Activated CD4-positive, alpha-beta T cell treated with anti-CD3 and anti-CD28 coated beads for 36 hours (primary cell): Measurements from ENCODE around the gene SPATA22. TPM values are rescaled to one million over a fixed set of nuclear protein-coding genes. Genes with fewer than 3 reads are reported as not detected.
"Not testable (repeated sequence)": the region's sequence is repeated elsewhere in the genome, so short reads cannot be mapped to it uniquely, and the experiment has no call there.

Experiments
- ATAC-seq: fragments of 200-7000 bp; cut with Tn5 transposase; one replicate; pipeline ENCODE4 v1.10.0; 2021; ENCODE audit warnings: mild to moderate bottlenecking, moderate library complexity
- CTCF ChIA-PET: fragments of 350-600 bp; sonication (Branson Sonifier 250); formaldehyde crosslinking; loops from one replicate; lab custom pipeline; 2021; ENCODE audit warnings: antibody characterized with exemption; lab: Charles Lee
- POLR2A ChIA-PET: fragments of 350-600 bp; sonication (Branson Sonifier 250); formaldehyde crosslinking; loops from one replicate; lab custom pipeline; 2021; ENCODE audit warnings: antibody characterized with exemption, inconsistent platforms; lab: Charles Lee
- DNase-seq: peaks from one replicate; pipeline ENCODE4 v3.0.0-alpha.2; 2020
- H3K27ac Mint-ChIP-seq: one replicate; pipeline ENCODE4 v1.8.0; 2021; ENCODE audit warnings: mixed read lengths
- H3K27me3 Mint-ChIP-seq: one replicate; pipeline ENCODE4 v1.8.0; 2021; ENCODE audit warnings: mixed read lengths
- H3K36me3 Mint-ChIP-seq: one replicate; pipeline ENCODE4 v1.8.0; 2021; ENCODE audit warnings: low read depth, mixed read lengths
- H3K4me1 Mint-ChIP-seq: one replicate; pipeline ENCODE4 v1.8.0; 2021; ENCODE audit warnings: mixed read lengths
- H3K4me3 Mint-ChIP-seq: one replicate; pipeline ENCODE4 v1.8.0; 2021; ENCODE audit warnings: mild to moderate bottlenecking, moderate library complexity, mixed read lengths
- H3K9me3 Mint-ChIP-seq: one replicate; pipeline ENCODE4 v1.8.0; 2021; ENCODE audit warnings: low read depth, mixed read lengths
- intact Hi-C, 2 experiments: fragments of 100-400 bp; cut with DNase I in 1 of 2; cut with micrococcal nuclease in 1 of 2; formaldehyde crosslinking; loops; one replicate each; pipeline versions ENCODE4 v1.14.2 to v1.15.1; 2022 to 2024; cut with DNase I, micrococcal nuclease
- total RNA-seq, 2 experiments: library from RNA; stranded (reverse); gene quantifications; one replicate each; pipeline ENCODE4 v1.2.3, GENCODE V29; 2021

Gene SPATA22
- total RNA-seq, 2 experiments from 2014 or later: 0.44 to 1.6 TPM

GRCh38 chr17:3403856-3404255, 67.8 kb downstream of the SPATA22 start:
- H3K27me3 Mint-ChIP-seq: peaks cover 15% of the 10 kb centered on the region
- H3K4me3 Mint-ChIP-seq, H3K36me3 Mint-ChIP-seq: not testable (repeated sequence)

DNA sequence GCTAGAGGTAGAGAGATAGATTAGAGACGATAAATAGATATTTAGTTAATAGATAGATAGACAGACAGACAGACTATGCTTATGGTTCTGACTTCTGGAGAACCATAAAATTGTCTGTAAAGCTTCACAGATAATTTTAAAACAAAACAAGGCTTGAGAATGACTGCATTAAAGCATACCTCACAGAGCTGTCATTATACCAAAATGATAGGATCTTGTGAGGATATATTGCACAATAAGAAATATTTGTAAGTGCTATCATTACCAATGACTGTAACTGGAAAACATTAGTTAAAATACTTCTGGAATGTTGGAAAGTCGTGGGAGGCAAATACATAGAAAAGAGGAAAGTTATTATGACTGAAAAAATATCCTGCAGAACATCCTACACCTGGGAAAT, 69.8 kb downstream of the SPATA22 start:
- ATAC-seq (no peak), DNase-seq (no peak)
- intact Hi-C loops: no loop called here
- H3K4me1 Mint-ChIP-seq: no peaks in the 10 kb centered on the region
- peaks cover 9% of the 10 kb centered on the region for H3K27me3 Mint-ChIP-seq
- no peaks in the 10 kb centered on the region for H3K36me3 Mint-ChIP-seq
- H3K9me3 Mint-ChIP-seq: peaks cover 4% of the 10 kb centered on the region
- ChIA-PET CTCF (no interaction called here), POLR2A (no interaction called here)
- H3K27ac Mint-ChIP-seq: no peak overlapping the region
- no peak overlapping the region for H3K4me3 Mint-ChIP-seq

More at GRCh38 chr17:3403856-3404255, 67.8 kb downstream of the SPATA22 start:
- CTCF ChIA-PET, ATAC-seq, POLR2A ChIA-PET, intact Hi-C loops, H3K4me1 Mint-ChIP-seq, DNase-seq, H3K27ac Mint-ChIP-seq: not testable (repeated sequence)
- peaks cover 15% of the 10 kb centered on the region for H3K9me3 Mint-ChIP-seq

DNA sequence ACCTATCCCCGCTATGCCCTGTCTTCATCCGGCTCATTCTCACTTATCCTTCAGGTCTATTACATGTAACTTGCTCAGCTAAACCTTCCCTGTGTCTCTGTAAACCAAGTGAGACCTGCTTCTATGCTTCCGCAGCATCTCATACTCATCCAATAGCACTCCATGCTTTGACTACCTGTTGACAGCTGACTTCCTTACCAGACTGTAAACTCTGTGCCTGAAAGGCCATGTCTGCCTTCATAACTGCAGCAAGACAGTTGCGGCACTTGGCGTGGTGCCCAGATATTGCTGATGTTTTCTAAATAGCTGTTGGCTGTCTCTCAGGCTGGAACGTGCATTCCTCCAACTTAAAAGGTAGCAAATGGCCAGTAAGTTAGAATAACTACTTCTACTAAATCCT, 71.6 kb downstream of the SPATA22 start:
- no peaks in the 10 kb centered on the region for H3K9me3 Mint-ChIP-seq
- DNase-seq: no peak
- H3K4me3 Mint-ChIP-seq: no peak overlapping the region
- no peak overlapping the region for H3K27ac Mint-ChIP-seq
- CTCF ChIA-PET: interaction anchor here (0.7 kb wide), 1 partner anchor 243 kb away, joined by 4 read pairs; no protein-coding TSS in a partner anchor
- ATAC-seq: no peak
- POLR2A ChIA-PET: no interaction called here
- intact Hi-C loops: no loop called here
- peaks cover 13% of the 10 kb centered on the region for H3K27me3 Mint-ChIP-seq
- H3K36me3 Mint-ChIP-seq: no peaks in the 10 kb centered on the region
- H3K4me1 Mint-ChIP-seq: no peaks in the 10 kb centered on the region

- CTCF ChIA-PET: no interaction called here
- intact Hi-C loops: no loop called here
- no peaks in the 10 kb centered on the region for H3K9me3 Mint-ChIP-seq
- POLR2A ChIA-PET: no interaction called here
- H3K36me3 Mint-ChIP-seq: no peaks in the 10 kb centered on the region
- H3K27ac Mint-ChIP-seq: no peak within 1 kb of the TSS
- ATAC-seq (no peak), DNase-seq (no peak)
- no peaks in the 10 kb centered on the region for H3K4me1 Mint-ChIP-seq
- H3K4me3 Mint-ChIP-seq: no peak within 1 kb of the TSS
- peaks cover 16% of the 10 kb centered on the region for H3K27me3 Mint-ChIP-seq
Measured at GRCh38 chr17:3398310-3398709, 73.3 kb downstream of the SPATA22 start, which contains the start of gene OR1E1. Gene OR1E1, minus strand, starts transcription at chr17:3398410. Its CDS starts 0 bp downstream, at chr17:3398410.

DNA sequence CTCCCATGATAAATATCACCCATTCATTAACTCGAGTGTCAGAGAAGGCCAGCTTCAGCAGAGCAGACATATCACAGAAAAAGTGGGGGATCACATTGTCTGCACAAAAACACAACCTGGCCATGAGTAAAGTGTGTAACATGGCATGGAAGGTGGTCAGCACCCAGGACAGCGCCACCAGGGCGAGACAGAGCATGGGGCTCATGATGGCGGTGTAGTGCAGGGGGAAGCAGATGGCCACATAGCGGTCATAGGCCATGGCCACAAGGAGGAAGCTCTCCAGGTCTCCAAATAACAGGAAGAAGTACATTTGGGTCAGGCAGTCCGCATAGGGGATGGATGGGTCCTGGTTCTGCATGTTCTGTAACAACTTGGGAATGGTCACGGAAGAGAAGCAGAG, 73.8 kb downstream of the SPATA22 start:
- peak; percentile 49 for DNase-seq
- H3K9me3 Mint-ChIP-seq, H3K4me3 Mint-ChIP-seq, H3K27ac Mint-ChIP-seq, H3K4me1 Mint-ChIP-seq, intact Hi-C loops, H3K36me3 Mint-ChIP-seq, POLR2A ChIA-PET, ATAC-seq, CTCF ChIA-PET: not testable (repeated sequence)
- H3K27me3 Mint-ChIP-seq: peaks cover 16% of the 10 kb centered on the region

Other genes starting within 250 kb of the SPATA22 start
- gene OR3A1, start 173.5 kb downstream of the SPATA22 start, total RNA-seq: under 1 TPM; 0.25 to 0.56 TPM
- gene OR3A2, start 85.5 kb downstream of the SPATA22 start, total RNA-seq: 1 to 10 TPM; 2.5 to 3.5 TPM
- gene OR1E1, start 73.4 kb downstream of the SPATA22 start, total RNA-seq: not detected
- gene OR3A3, start 60.4 kb downstream of the SPATA22 start, total RNA-seq: not detected
- not detected for gene OR1E2, start 38.0 kb downstream of the SPATA22 start, total RNA-seq
- gene ASPA, start 4.2 kb upstream of the SPATA22 start, total RNA-seq: not detected
- gene TRPV3, start 86.0 kb upstream of the SPATA22 start, total RNA-seq: under 1 TPM; 0.61 to 0.89 TPM
- gene TRPV1, start 137.6 kb upstream of the SPATA22 start, total RNA-seq: 1 to 10 TPM; 1.8 to 2.7 TPM
- 10 to 100 TPM; 12.5 to 15.0 TPM for gene SHPK, start 164.4 kb upstream of the SPATA22 start, total RNA-seq
- gene CTNS, start 164.9 kb upstream of the SPATA22 start, total RNA-seq: 10 to 100 TPM; 10.1 to 11.1 TPM
- 10 to 100 TPM; 12.0 to 14.6 TPM for gene TAX1BP3, start 196.8 kb upstream of the SPATA22 start, total RNA-seq
- 10 to 100 TPM; 43.6 to 44.3 TPM for gene EMC6, start 197.0 kb upstream of the SPATA22 start, total RNA-seq
- gene P2RX5, start 224.3 kb upstream of the SPATA22 start, total RNA-seq: 10 to 100 TPM; 69.7 to 77.5 TPM